Osteocyte (in vitro differentiated cells): ENCODE results near the gene OTUD3. TPM values are rescaled to one million over a fixed set of nuclear protein-coding genes. Genes with fewer than 3 reads are reported as not detected.

Experiments used
- DNase-seq: peaks from one replicate; pipeline ENCODE4 v3.0.0; 2021; ENCODE audit warnings: mixed read lengths; ENCODE audit not compliant: unreplicated experiment; ENCODE audit errors: extremely low spot score
- H3K27ac Mint-ChIP-seq: one replicate; pipeline ENCODE4 v1.8.0; 2021; ENCODE audit warnings: mild to moderate bottlenecking, mixed read lengths; ENCODE audit not compliant: unreplicated experiment
- H3K27me3 Mint-ChIP-seq: one replicate; pipeline ENCODE4 v1.8.0; 2021; ENCODE audit warnings: mixed read lengths; ENCODE audit not compliant: unreplicated experiment
- H3K36me3 Mint-ChIP-seq: one replicate; pipeline ENCODE4 v1.8.0; 2021; ENCODE audit warnings: mixed read lengths; ENCODE audit not compliant: unreplicated experiment
- H3K4me1 Mint-ChIP-seq: one replicate; pipeline ENCODE4 v1.8.0; 2021; ENCODE audit warnings: mixed read lengths; ENCODE audit not compliant: unreplicated experiment
- H3K4me3 Mint-ChIP-seq: one replicate; pipeline ENCODE4 v1.8.0; 2021; ENCODE audit warnings: mild to moderate bottlenecking, moderate library complexity, mixed read lengths; ENCODE audit not compliant: unreplicated experiment
- H3K9me3 Mint-ChIP-seq: one replicate; pipeline ENCODE4 v1.8.0; 2021; ENCODE audit warnings: mixed read lengths; ENCODE audit not compliant: unreplicated experiment
- total RNA-seq: library from RNA; stranded (reverse); gene quantifications from 2 replicates; pipeline ENCODE4 v1.2.1, GENCODE V29; 2021
- TF ChIP-seq, protein P1 (sequence below): fragments of 200-600 bp; sonication (generic); IDR thresholded peaks from 2 replicates; pipeline ENCODE4 v1.5.0; 2021; ENCODE audit warnings: antibody characterized with exemption, mild to moderate bottlenecking, moderate library complexity

The OTUD3 gene
- total RNA-seq, 1 donor from 2014 or later: 11.4 TPM

GRCh38 chr1:19861034-19861433, 21.2 kb upstream of the OTUD3 start:
- Mint-ChIP-seq H3K4me1 (peaks cover 5% of the 10 kb centered on the region), H3K36me3 (peaks cover 4% of the 10 kb centered on the region), H3K27ac (no peak overlapping the region), H3K27me3 (no peaks in the 10 kb centered on the region), H3K4me3 (no peak overlapping the region), H3K9me3 (peaks cover 5% of the 10 kb centered on the region)
- DNase-seq: no peak
- TF ChIP-seq, protein P1, sequence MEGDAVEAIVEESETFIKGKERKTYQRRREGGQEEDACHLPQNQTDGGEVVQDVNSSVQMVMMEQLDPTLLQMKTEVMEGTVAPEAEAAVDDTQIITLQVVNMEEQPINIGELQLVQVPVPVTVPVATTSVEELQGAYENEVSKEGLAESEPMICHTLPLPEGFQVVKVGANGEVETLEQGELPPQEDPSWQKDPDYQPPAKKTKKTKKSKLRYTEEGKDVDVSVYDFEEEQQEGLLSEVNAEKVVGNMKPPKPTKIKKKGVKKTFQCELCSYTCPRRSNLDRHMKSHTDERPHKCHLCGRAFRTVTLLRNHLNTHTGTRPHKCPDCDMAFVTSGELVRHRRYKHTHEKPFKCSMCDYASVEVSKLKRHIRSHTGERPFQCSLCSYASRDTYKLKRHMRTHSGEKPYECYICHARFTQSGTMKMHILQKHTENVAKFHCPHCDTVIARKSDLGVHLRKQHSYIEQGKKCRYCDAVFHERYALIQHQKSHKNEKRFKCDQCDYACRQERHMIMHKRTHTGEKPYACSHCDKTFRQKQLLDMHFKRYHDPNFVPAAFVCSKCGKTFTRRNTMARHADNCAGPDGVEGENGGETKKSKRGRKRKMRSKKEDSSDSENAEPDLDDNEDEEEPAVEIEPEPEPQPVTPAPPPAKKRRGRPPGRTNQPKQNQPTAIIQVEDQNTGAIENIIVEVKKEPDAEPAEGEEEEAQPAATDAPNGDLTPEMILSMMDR: no peak

GRCh38 chr1:19861842-19862530, 20.2 kb upstream of the OTUD3 start:
- Mint-ChIP-seq H3K4me1 (peaks cover 9% of the 10 kb centered on the region), H3K27me3 (no peaks in the 10 kb centered on the region), H3K4me3 (no peak overlapping the region), H3K27ac (no peak overlapping the region), H3K9me3 (peaks cover 5% of the 10 kb centered on the region), H3K36me3 (peaks cover 4% of the 10 kb centered on the region)
- DNase-seq: no peak
- TF ChIP-seq, protein P1: no peak

GRCh38 chr1:19862944-19863343, 19.3 kb upstream of the OTUD3 start:
- no peak for DNase-seq
- no peak overlapping the region for H3K4me3 Mint-ChIP-seq

DNA sequence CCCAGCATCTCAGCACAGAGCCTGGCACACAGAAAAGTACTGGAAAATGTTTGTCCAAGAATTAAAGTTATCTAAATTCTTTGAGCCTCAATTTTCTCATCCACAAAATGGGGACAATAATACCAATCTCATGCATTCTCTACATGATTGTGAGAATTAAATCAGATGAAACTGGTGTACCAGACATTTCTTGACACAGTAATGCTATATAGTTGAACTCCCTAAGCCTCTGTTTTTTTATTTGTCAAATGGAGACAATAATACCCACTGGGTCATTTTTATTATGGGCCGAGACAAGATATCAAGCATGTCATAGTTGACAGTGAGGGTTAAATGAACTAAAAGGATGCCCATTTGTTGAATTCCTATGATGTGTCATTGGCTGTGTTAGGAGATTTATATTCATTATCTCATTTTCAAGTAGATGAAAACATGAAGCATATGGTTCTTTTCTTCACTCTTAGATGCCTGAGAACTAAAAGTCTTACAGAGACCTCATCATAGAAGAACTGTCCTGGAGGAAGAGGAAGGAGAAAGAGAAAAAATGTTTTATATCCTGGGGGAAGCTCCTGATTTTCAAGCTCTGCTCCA, 17.5 kb upstream of the OTUD3 start:
- H3K36me3 Mint-ChIP-seq: peaks cover 4% of the 10 kb centered on the region
- no peak for DNase-seq
- H3K27ac Mint-ChIP-seq: no peak overlapping the region
- TF ChIP-seq, protein P1: no peak
- peaks cover 9% of the 10 kb centered on the region for H3K4me1 Mint-ChIP-seq
- peaks cover 5% of the 10 kb centered on the region for H3K9me3 Mint-ChIP-seq
- H3K4me3 Mint-ChIP-seq: no peak overlapping the region
- H3K27me3 Mint-ChIP-seq: no peaks in the 10 kb centered on the region

More at GRCh38 chr1:19862944-19863343, 19.3 kb upstream of the OTUD3 start:
- Mint-ChIP-seq H3K36me3 (peaks cover 4% of the 10 kb centered on the region), H3K27me3 (no peaks in the 10 kb centered on the region), H3K4me1 (peaks cover 9% of the 10 kb centered on the region), H3K9me3 (peaks cover 5% of the 10 kb centered on the region), H3K27ac (no peak overlapping the region)
- TF ChIP-seq, protein P1: no peak

DNA sequence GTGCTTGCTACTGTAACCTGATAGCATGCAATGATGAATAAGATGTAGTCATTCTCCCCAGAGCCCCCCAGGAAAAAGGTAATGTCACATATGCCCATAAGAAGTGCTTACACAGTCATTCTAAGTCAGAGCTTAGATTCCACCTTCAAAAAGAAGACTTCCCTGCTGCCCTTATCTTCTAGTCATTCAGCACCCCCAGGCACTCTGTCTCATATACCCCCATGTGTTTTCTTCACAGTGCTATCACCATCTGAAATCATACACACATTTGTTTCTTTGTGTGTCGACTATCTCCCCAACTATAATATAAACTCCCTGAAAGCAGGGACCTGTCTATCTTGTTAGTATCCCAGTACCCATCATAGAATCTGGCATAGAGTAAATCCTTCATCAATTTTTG, 16.2 kb upstream of the OTUD3 start:
- TF ChIP-seq, protein P1: no peak
- Mint-ChIP-seq H3K27ac (no peak overlapping the region), H3K9me3 (peaks cover 5% of the 10 kb centered on the region), H3K4me3 (no peak overlapping the region), H3K4me1 (peaks cover 9% of the 10 kb centered on the region), H3K36me3 (peaks cover 4% of the 10 kb centered on the region), H3K27me3 (no peaks in the 10 kb centered on the region)
- DNase-seq: no peak
